ENCODE data around the gene SOX2. TPM values are rescaled to one million over a fixed set of nuclear protein-coding genes. Genes with fewer than 3 reads are reported as not detected.

SOX2 gene
- total RNA-seq, 3 donors from 2014 or later: under 0.01 to 0.16 TPM; not detected in 1

GRCh38 chr3:181690769-181691168 lies 21.0 kb upstream of the SOX2 start:
- no peak for TF ChIP-seq CTCF (IDR thresholded peaks at IDR 0.05)
- TF ChIP-seq POLR2AphosphoS5 (IDR thresholded peaks at IDR 0.05): no peak
- no peak for TF ChIP-seq POLR2A (IDR thresholded peaks at IDR 0.05)
- intact Hi-C loops (cut with DNase I; ENCODE audit: low total_unique reads): no loop called here
- no peaks in the 10 kb centered on the region for H3K36me3 ChIP-seq
- peaks cover 0 to 12% of the 10 kb centered on the region in 2 donors for H3K27me3 ChIP-seq
- no peaks in the 10 kb centered on the region for H3K9me3 ChIP-seq
- no peak overlapping the region for H3K4me3 ChIP-seq
- DNase-seq (ENCODE audit: low spot score in 2 of 2): no peak
- H3K27ac ChIP-seq: no peak overlapping the region
- H3K4me1 ChIP-seq: no peaks in the 10 kb centered on the region

- Histone ChIP-seq H3K27me3 (peaks cover 0 to 23% of the 10 kb centered on the region in 2 donors), H3K27ac (no peak overlapping the region), H3K4me3 (no peak overlapping the region), H3K36me3 (no peaks in the 10 kb centered on the region), H3K9me3 (no peaks in the 10 kb centered on the region), H3K4me1 (no peaks in the 10 kb centered on the region)
- intact Hi-C loops (cut with DNase I; ENCODE audit: low total_unique reads): no loop called here
- no peak for TF ChIP-seq POLR2AphosphoS5 (IDR thresholded peaks at IDR 0.05)
- no peak for TF ChIP-seq POLR2A (IDR thresholded peaks at IDR 0.05)
- no peak for TF ChIP-seq CTCF (IDR thresholded peaks at IDR 0.05)
- no peak for DNase-seq (ENCODE audit: low spot score in 2 of 2)
These were observed 19.8 kb upstream of the SOX2 start for GRCh38 chr3:181691901-181692300.

- H3K27ac ChIP-seq: no peak overlapping the region
- no peaks in the 10 kb centered on the region for H3K9me3 ChIP-seq
- DNase-seq (ENCODE audit: low spot score in 2 of 2): no peak
- H3K27me3 ChIP-seq: peaks cover 0 to 29% of the 10 kb centered on the region in 2 donors
- no peaks in the 10 kb centered on the region for H3K4me1 ChIP-seq
- intact Hi-C loops (cut with DNase I; ENCODE audit: low total_unique reads): no loop called here
- TF ChIP-seq POLR2A (IDR thresholded peaks at IDR 0.05): no peak
- TF ChIP-seq POLR2AphosphoS5 (IDR thresholded peaks at IDR 0.05): no peak
- no peak for TF ChIP-seq CTCF (IDR thresholded peaks at IDR 0.05)
- H3K4me3 ChIP-seq: no peak overlapping the region
- no peaks in the 10 kb centered on the region for H3K36me3 ChIP-seq
These were observed 19.2 kb upstream of the SOX2 start for GRCh38 chr3:181692311-181693145.

- Histone ChIP-seq H3K27ac (no peak overlapping the region), H3K36me3 (no peaks in the 10 kb centered on the region), H3K27me3 (peaks cover 0 to 37% of the 10 kb centered on the region in 2 donors), H3K4me3 (no peak overlapping the region), H3K4me1 (no peaks in the 10 kb centered on the region), H3K9me3 (no peaks in the 10 kb centered on the region)
- TF ChIP-seq CTCF (IDR thresholded peaks at IDR 0.05): no peak
- no peak for TF ChIP-seq POLR2A (IDR thresholded peaks at IDR 0.05)
- TF ChIP-seq POLR2AphosphoS5 (IDR thresholded peaks at IDR 0.05): no peak
- intact Hi-C loops (cut with DNase I; ENCODE audit: low total_unique reads): no loop called here
- DNase-seq (ENCODE audit: low spot score in 2 of 2): no peak
These were observed 18.4 kb upstream of the SOX2 start for GRCh38 chr3:181693280-181693679.
